Glutamatergic neuron (in vitro differentiated cells): ENCODE measurements around the gene SEC22C. TPM values are rescaled to one million over a fixed set of nuclear protein-coding genes. Genes with fewer than 3 reads are reported as not detected.

ENCODE experiments used
- DNase-seq: peaks from one replicate; pipeline ENCODE4 v3.0.0; 2022
- H3K27ac Mint-ChIP-seq: one replicate; pipeline ENCODE4 v1.8.0; 2020; ENCODE audit warnings: mild to moderate bottlenecking, mixed read lengths, inconsistent platforms; ENCODE audit not compliant: unreplicated experiment
- H3K27me3 Mint-ChIP-seq: one replicate; pipeline ENCODE4 v1.8.0; 2020; ENCODE audit warnings: mild to moderate bottlenecking, moderate library complexity, mixed read lengths, inconsistent platforms; ENCODE audit not compliant: unreplicated experiment
- H3K36me3 Mint-ChIP-seq: one replicate; pipeline ENCODE4 v1.8.0; 2020; ENCODE audit warnings: mild to moderate bottlenecking, mixed read lengths, inconsistent platforms; ENCODE audit not compliant: unreplicated experiment
- H3K4me1 Mint-ChIP-seq: one replicate; pipeline ENCODE4 v1.8.0; 2020; ENCODE audit warnings: mild to moderate bottlenecking, low read depth, mixed read lengths, inconsistent platforms; ENCODE audit not compliant: unreplicated experiment
- H3K4me3 Mint-ChIP-seq: one replicate; pipeline ENCODE4 v1.8.0; 2020; ENCODE audit warnings: mild to moderate bottlenecking, mixed read lengths, inconsistent platforms; ENCODE audit not compliant: unreplicated experiment
- H3K9me3 Mint-ChIP-seq: one replicate; pipeline ENCODE4 v1.8.0; 2020; ENCODE audit warnings: mild to moderate bottlenecking, moderate library complexity, mixed read lengths, inconsistent platforms; ENCODE audit not compliant: unreplicated experiment
- CTCF ChIP-seq: fragments of 200-600 bp; sonication (generic); IDR thresholded peaks from one replicate; pipeline ENCODE4 v1.5.0; 2021; ENCODE audit not compliant: partially characterized antibody, unreplicated experiment
- total RNA-seq: library from RNA; stranded (reverse); fragmentation: NEBNext Ultra II Directional; extraction: Animal tissue kit (Norgen Biotek cat#: 25700); gene quantifications from one replicate; pipeline ENCODE4 v1.2.1, GENCODE V29; 2021; ENCODE audit not compliant: unreplicated experiment

SEC22C gene
- total RNA-seq, 1 donor from 2014 or later: 36.9 TPM

GRCh38 chr3:42526616-42527367 lies 55.0 kb downstream of the SEC22C start:
- H3K36me3 Mint-ChIP-seq: no peaks in the 10 kb centered on the region
- TF ChIP-seq CTCF: no peak
- H3K4me1 Mint-ChIP-seq: no peaks in the 10 kb centered on the region
- no peaks in the 10 kb centered on the region for H3K9me3 Mint-ChIP-seq
- no peak for DNase-seq
- H3K4me3 Mint-ChIP-seq: no peak overlapping the region
- peaks cover 1% of the 10 kb centered on the region for H3K27me3 Mint-ChIP-seq
- no peak overlapping the region for H3K27ac Mint-ChIP-seq

GRCh38 chr3:42525736-42526345 lies 55.9 kb downstream of the SEC22C start:
- no peak for DNase-seq
- Mint-ChIP-seq H3K27me3 (peaks cover 1% of the 10 kb centered on the region), H3K4me1 (no peaks in the 10 kb centered on the region), H3K36me3 (no peaks in the 10 kb centered on the region), H3K4me3 (no peak overlapping the region), H3K9me3 (no peaks in the 10 kb centered on the region), H3K27ac (no peak overlapping the region)
- no peak for TF ChIP-seq CTCF

- H3K4me3 Mint-ChIP-seq: no peak overlapping the region
- H3K36me3 Mint-ChIP-seq: no peaks in the 10 kb centered on the region
- TF ChIP-seq CTCF: no peak
- no peak overlapping the region for H3K27ac Mint-ChIP-seq
- no peaks in the 10 kb centered on the region for H3K9me3 Mint-ChIP-seq
- no peaks in the 10 kb centered on the region for H3K4me1 Mint-ChIP-seq
- no peak for DNase-seq
- H3K27me3 Mint-ChIP-seq: peaks cover 1% of the 10 kb centered on the region
Observed at GRCh38 chr3:42525212-42525611, 56.6 kb downstream of the SEC22C start.

GRCh38 chr3:42524751-42525150 lies 57.0 kb downstream of the SEC22C start:
- H3K27ac Mint-ChIP-seq: no peak overlapping the region
- DNase-seq: no peak
- H3K27me3 Mint-ChIP-seq: peaks cover 1% of the 10 kb centered on the region
- no peaks in the 10 kb centered on the region for H3K9me3 Mint-ChIP-seq
- H3K4me1 Mint-ChIP-seq: no peaks in the 10 kb centered on the region
- no peak overlapping the region for H3K4me3 Mint-ChIP-seq
- H3K36me3 Mint-ChIP-seq: no peaks in the 10 kb centered on the region
- TF ChIP-seq CTCF: no peak

GRCh38 chr3:42520906-42521305 lies 60.9 kb downstream of the SEC22C start:
- Mint-ChIP-seq H3K27me3 (peaks cover 1% of the 10 kb centered on the region), H3K9me3 (no peaks in the 10 kb centered on the region), H3K27ac (no peak overlapping the region), H3K4me3 (no peak overlapping the region), H3K4me1 (no peaks in the 10 kb centered on the region), H3K36me3 (no peaks in the 10 kb centered on the region)
- no peak for DNase-seq
- TF ChIP-seq CTCF: no peak
